IPS-18c (cell line): ENCODE results near the gene SYT5.
"Not testable (repeated sequence)": the region's sequence is repeated elsewhere in the genome, so short reads cannot be mapped to it uniquely, and the experiment has no call there.

ENCODE experiments used
- H3K4me3 ChIP-seq: 2 replicates; pipeline ENCODE4 v1.7.0; 2013; ENCODE audit warnings: low read depth, mild to moderate bottlenecking, low read length, moderate library complexity; ENCODE audit not compliant: insufficient read depth
- H3K9me3 ChIP-seq: one replicate; pipeline ENCODE4 v1.6.1; 2013; ENCODE audit warnings: mild to moderate bottlenecking, low read length, moderate library complexity; ENCODE audit not compliant: control insufficient read depth, insufficient read depth

Gene SYT5

GRCh38 chr19:55179606-55180484 lies at the start of gene SYT5:
Gene SYT5 (minus strand): TSS chr19:55180289. CDS start chr19:55179041, 1,248 bp downstream.
- peaks cover 3% of the 10 kb centered on the region for H3K9me3 ChIP-seq
- peak within 1 kb of the TSS; percentile 71 for H3K4me3 ChIP-seq

GRCh38 chr19:55229789-55230182 lies 49.7 kb upstream of the SYT5 start:
- H3K9me3 ChIP-seq, result no peaks in the 10 kb centered on the region
- no peak overlapping the region for H3K4me3 ChIP-seq

- Histone ChIP-seq H3K9me3 (no peaks in the 10 kb centered on the region), H3K4me3 (no peak overlapping the region)
Observed at GRCh38 chr19:55229145-55229788, 49.2 kb upstream of the SYT5 start.

- no peak within 1 kb of the TSS for H3K4me3 ChIP-seq
- H3K9me3 ChIP-seq, result no peaks in the 10 kb centered on the region
Observed at GRCh38 chr19:55228403-55229031, 48.4 kb upstream of the SYT5 start, which contains the start of gene TMEM86B. Gene TMEM86B (minus strand): TSS chr19:55228763. CDS start chr19:55228741, 22 bp downstream.

GRCh38 chr19:55228015-55228391 lies 47.9 kb upstream of the SYT5 start:
- no peaks in the 10 kb centered on the region for H3K9me3 ChIP-seq

GRCh38 chr19:55227241-55228014 lies 47.3 kb upstream of the SYT5 start:
- H3K9me3 ChIP-seq, result no peaks in the 10 kb centered on the region
- H3K4me3 ChIP-seq, result no peak overlapping the region

More at GRCh38 chr19:55228015-55228391, 47.9 kb upstream of the SYT5 start:
- H3K4me3 ChIP-seq, result no peak overlapping the region

- Histone ChIP-seq H3K4me3 (no peak overlapping the region), H3K9me3 (no peaks in the 10 kb centered on the region)
Observed at GRCh38 chr19:55226788-55227187, 46.7 kb upstream of the SYT5 start.

- no peak overlapping the region for H3K4me3 ChIP-seq
- no peaks in the 10 kb centered on the region for H3K9me3 ChIP-seq
Observed at GRCh38 chr19:55226273-55226672, 46.2 kb upstream of the SYT5 start.

GRCh38 chr19:55225415-55225958 lies 45.4 kb upstream of the SYT5 start:
- Histone ChIP-seq H3K4me3 (no peak overlapping the region), H3K9me3 (no peaks in the 10 kb centered on the region)

GRCh38 chr19:55224679-55225414 lies 44.8 kb upstream of the SYT5 start:
- not testable (repeated sequence) for H3K4me3 ChIP-seq, H3K9me3 ChIP-seq

- Histone ChIP-seq H3K4me3 (no peak overlapping the region), H3K9me3 (peaks cover 4% of the 10 kb centered on the region)
Observed at GRCh38 chr19:55224038-55224665, 44.1 kb upstream of the SYT5 start.

- H3K9me3 ChIP-seq, result peaks cover 4% of the 10 kb centered on the region
- H3K4me3 ChIP-seq, result no peak overlapping the region
Observed at GRCh38 chr19:55223291-55224037, 43.4 kb upstream of the SYT5 start.

- H3K4me3 ChIP-seq, result no peak overlapping the region
Observed at GRCh38 chr19:55220525-55220924, 40.4 kb upstream of the SYT5 start.

GRCh38 chr19:55216461-55217198 lies 36.5 kb upstream of the SYT5 start:
- Histone ChIP-seq H3K4me3 (peak overlapping the region; percentile 69), H3K9me3 (peaks cover 10% of the 10 kb centered on the region)

More at GRCh38 chr19:55220525-55220924, 40.4 kb upstream of the SYT5 start:
- peaks cover 4% of the 10 kb centered on the region for H3K9me3 ChIP-seq

GRCh38 chr19:55213547-55213946 lies 33.5 kb upstream of the SYT5 start:
- no peak overlapping the region for H3K4me3 ChIP-seq
- peaks cover 5% of the 10 kb centered on the region for H3K9me3 ChIP-seq
